Measurements from ENCODE around the gene UBLCP1. TPM values are rescaled to one million over a fixed set of nuclear protein-coding genes. Genes with fewer than 3 reads are reported as not detected.

UBLCP1 gene, protein sequence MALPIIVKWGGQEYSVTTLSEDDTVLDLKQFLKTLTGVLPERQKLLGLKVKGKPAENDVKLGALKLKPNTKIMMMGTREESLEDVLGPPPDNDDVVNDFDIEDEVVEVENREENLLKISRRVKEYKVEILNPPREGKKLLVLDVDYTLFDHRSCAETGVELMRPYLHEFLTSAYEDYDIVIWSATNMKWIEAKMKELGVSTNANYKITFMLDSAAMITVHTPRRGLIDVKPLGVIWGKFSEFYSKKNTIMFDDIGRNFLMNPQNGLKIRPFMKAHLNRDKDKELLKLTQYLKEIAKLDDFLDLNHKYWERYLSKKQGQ
- total RNA-seq: 10 to 100 TPM in 3 of 6 donors, 1 to 10 TPM in 3; 6.2 to 11.2 (median 9.8) TPM
- 10 to 100 TPM; 10.5 to 11.7 TPM for polyA plus RNA-seq

DNA sequence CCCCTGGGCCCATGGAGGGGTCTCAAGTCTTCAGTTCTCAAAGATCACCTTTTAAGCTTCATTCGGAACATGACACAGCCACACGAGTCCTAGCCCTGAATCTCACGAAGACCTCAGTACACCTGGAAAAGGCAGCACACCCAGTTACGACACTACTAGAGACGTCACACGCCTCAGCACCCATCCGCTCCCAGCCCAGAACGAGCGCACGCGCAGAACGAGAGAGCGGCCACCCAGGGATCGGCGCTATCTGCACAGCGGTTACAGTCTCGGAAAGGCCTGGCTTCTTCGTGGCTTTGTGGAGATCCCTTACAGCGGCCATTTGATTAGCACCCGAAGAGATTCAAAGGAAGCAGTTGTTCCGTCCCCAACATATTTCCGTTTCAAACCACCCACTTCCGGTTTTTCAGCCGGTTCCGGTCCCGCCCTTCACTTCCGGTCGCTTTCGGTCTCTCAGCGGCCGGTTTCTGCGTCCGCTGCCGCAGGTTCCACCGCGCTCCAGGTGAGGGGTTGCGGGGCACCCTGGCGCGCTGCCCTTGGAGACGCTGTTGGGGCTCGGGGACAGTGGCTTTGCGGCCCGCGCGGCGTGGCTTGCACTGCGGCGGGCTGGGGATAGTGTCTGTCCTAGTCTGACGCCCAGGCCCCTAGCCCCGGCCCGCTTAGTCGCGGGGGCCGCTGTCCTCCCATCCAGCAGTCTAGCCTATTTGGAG is at the start of gene UBLCP1:
Gene UBLCP1, plus strand, starts transcription at position 432 of the 710 bp plus-strand sequence. CDS start 5,626 bp downstream, outside the sequence.
- Histone ChIP-seq H3K27ac (peak within 1 kb of the TSS; percentile 69 to 87 (median 82)), H3K36me3 (no peaks in the 10 kb centered on the region), H3K4me3 (peak within 1 kb of the TSS; percentile 66 to 97 (median 95)), H3K27me3 (peaks cover 0 to 6% (median 0%) of the 10 kb centered on the region in 4 donors), H3K9me3 (no peaks in the 10 kb centered on the region), H3K4me1 (peaks cover 0 to 12% (median 4%) of the 10 kb centered on the region in 3 donors)
- 0 to 1% methylated on average over 54 of the region's 54 CpGs for WGBS, 2 donors
- TF ChIP-seq, protein P1, sequence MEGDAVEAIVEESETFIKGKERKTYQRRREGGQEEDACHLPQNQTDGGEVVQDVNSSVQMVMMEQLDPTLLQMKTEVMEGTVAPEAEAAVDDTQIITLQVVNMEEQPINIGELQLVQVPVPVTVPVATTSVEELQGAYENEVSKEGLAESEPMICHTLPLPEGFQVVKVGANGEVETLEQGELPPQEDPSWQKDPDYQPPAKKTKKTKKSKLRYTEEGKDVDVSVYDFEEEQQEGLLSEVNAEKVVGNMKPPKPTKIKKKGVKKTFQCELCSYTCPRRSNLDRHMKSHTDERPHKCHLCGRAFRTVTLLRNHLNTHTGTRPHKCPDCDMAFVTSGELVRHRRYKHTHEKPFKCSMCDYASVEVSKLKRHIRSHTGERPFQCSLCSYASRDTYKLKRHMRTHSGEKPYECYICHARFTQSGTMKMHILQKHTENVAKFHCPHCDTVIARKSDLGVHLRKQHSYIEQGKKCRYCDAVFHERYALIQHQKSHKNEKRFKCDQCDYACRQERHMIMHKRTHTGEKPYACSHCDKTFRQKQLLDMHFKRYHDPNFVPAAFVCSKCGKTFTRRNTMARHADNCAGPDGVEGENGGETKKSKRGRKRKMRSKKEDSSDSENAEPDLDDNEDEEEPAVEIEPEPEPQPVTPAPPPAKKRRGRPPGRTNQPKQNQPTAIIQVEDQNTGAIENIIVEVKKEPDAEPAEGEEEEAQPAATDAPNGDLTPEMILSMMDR (IDR thresholded peaks at IDR 0.05): no peak
- peak; percentile 95 to 97 (median 96) for ATAC-seq
- intact Hi-C loops (cut with DNase I): no loop called here
- DNase-seq: peak; percentile 73 to 88 (median 82)
- FAIRE-seq: no peak

DNA sequence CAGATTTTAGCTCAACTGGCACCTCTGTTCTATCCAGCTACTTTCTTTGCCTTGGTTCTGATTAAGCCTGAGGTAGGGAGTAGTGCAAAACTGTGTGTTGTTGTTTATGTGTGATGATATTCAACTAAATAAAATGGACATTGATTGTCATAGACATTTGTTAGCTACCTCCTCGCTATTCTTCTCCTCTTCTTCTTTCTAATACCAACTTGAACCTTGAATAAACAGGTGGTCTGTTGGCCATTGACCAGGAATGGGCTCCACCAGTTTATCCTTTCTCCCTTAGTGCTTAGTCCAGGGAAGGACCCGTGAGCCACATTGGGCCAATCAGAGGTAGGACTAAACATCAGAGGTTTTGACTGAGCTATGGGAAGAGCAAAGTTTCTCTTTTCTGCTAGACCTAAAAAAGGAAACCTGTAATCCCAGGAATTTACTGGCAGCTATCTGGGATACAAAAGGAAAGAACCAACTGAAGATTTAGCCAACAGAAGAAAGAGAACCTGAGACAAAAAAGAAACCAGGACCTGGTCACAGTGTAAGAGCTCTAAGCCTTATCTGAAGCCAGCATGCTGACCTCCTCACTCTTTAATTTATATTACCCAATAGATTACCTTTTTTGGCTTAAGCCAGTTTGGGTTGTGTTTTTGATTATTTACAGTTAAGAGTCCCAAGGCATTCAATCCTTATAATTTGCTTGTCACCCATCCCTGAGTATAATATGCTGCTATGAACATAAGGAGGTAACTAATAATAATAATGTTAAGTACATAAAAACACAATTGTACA is 48.4 kb upstream of the UBLCP1 start:
- intact Hi-C loops (cut with DNase I): no loop called here

DNA sequence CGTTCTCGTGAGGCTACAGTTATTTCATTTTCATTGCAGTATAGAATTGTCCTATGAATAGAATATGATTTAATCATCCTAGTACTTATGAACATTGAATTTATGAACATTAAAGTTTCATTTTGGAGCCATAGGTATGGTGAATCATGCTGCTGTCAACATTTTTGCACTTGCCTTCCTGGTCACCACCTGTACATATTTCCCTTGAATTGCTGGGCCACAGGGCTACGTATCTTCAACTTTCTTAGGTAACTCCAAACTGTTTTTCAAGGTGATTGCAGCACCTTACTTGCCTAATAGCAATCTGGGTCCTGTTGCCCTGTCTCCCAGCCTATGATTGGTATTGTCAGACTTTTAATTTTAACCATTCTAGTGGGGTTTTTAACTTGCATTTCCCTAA is 47.2 kb upstream of the UBLCP1 start:
- TF ChIP-seq, protein P1 (IDR thresholded peaks at IDR 0.05): no peak
- intact Hi-C loops (cut with DNase I): no loop called here
- H3K27ac ChIP-seq: no peak overlapping the region
- ATAC-seq (no peak), FAIRE-seq (no peak), DNase-seq (no peak)
- no peaks in the 10 kb centered on the region for H3K36me3 ChIP-seq
- H3K4me3 ChIP-seq: no peak overlapping the region
- H3K4me1 ChIP-seq: peaks cover 0 to 9% (median 0%) of the 10 kb centered on the region in 3 donors
- H3K27me3 ChIP-seq: no peaks in the 10 kb centered on the region
- WGBS, 2 donors: 85 to 87% methylated on average over 3 of the region's 3 CpGs
- no peaks in the 10 kb centered on the region for H3K9me3 ChIP-seq

More for the DNA sequence above, 48.4 kb upstream of the UBLCP1 start:
- WGBS, 2 donors: 73% methylated on average over 2 of the region's 2 CpGs
- H3K27me3 ChIP-seq: no peaks in the 10 kb centered on the region
- TF ChIP-seq, protein P1 (IDR thresholded peaks at IDR 0.05): no peak
- no peaks in the 10 kb centered on the region for H3K36me3 ChIP-seq
- ATAC-seq (no peak), FAIRE-seq (no peak), DNase-seq (no peak)
- peaks cover 0 to 14% (median 3%) of the 10 kb centered on the region in 3 donors for H3K4me1 ChIP-seq
- no peak overlapping the region for H3K4me3 ChIP-seq
- no peaks in the 10 kb centered on the region for H3K9me3 ChIP-seq
- H3K27ac ChIP-seq: no peak overlapping the region

DNA sequence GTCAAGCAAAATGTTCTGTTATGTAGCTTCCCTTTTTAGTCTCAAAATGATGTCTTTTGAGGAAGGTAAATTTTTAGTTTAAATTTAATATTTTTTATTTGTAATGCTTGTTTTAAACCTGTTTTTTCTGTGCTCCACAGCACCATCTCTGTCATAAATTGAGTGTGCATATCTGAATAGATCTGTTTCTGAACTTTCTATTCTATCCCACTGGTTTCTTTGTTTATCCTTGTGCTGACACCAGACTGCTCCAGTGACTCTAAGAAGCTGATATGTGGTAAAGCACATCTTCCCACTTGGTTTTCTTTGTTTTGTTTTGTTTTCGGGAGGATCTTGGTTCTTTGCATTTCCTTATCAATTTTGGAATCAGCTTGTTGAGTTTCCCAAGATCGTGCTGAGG is 46.6 kb upstream of the UBLCP1 start:
- ATAC-seq: no peak
- Histone ChIP-seq H3K4me3 (no peak overlapping the region), H3K36me3 (no peaks in the 10 kb centered on the region), H3K27ac (no peak overlapping the region), H3K9me3 (no peaks in the 10 kb centered on the region), H3K27me3 (no peaks in the 10 kb centered on the region), H3K4me1 (peaks cover 0 to 5% (median 0%) of the 10 kb centered on the region in 3 donors)
- intact Hi-C loops (cut with DNase I): no loop called here
- TF ChIP-seq, protein P1 (IDR thresholded peaks at IDR 0.05): no peak
- no peak for FAIRE-seq
- 69 to 86% methylated on average over 2 of the region's 2 CpGs for WGBS, 2 donors
- no peak for DNase-seq
